Measurements from ENCODE around the gene MBLAC1. TPM values are rescaled to one million over a fixed set of nuclear protein-coding genes. Genes with fewer than 3 reads are reported as not detected.
"Not testable (repeated sequence)": the region's sequence is repeated elsewhere in the genome, so short reads cannot be mapped to it uniquely, and the experiment has no call there.

Gene MBLAC1
- total and polyA plus RNA-seq, 2 of the 4 experiments (the other 2 are of a cell fraction): 0.72 to 1.4 TPM

DNA sequence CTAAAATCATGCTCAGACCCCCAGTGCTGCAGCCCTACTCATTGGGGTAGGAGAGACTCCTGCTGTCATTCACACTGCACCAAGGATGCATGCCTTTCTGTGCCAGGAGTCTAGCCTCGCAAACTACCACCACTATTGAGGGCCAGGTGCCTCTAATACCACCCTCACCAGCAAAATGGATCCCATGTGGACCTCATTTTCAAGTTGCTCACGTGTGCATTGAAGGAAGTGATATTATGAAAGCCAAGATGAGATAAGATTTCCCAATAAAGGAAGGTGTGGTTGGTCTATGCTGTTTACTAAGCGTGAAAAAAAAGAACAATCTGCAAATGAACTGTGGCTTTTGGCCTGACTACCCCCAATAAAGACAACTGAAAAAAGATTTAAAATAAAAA is 14.8 kb downstream of the MBLAC1 start (continued):
- TF ChIP-seq MXI1 (IDR thresholded peaks at IDR 0.05; ENCODE audit: borderline replicate concordance, low read depth, low read length) (no peak), POLR2A (IDR thresholded peaks at IDR 0.05; ENCODE audit: low read depth, low read length) (no peak), RFX5 (IDR thresholded peaks at IDR 0.05; ENCODE audit: low read depth, low read length) (no peak), MAZ (IDR thresholded peaks at IDR 0.05; ENCODE audit: borderline replicate concordance, low read depth, low read length) (no peak), MAFK (IDR thresholded peaks at IDR 0.05; ENCODE audit: low read depth, low read length) (no peak)

- Histone ChIP-seq H2AFZ (replicated peaks; ENCODE audit: low read length, poor library complexity) (no peak overlapping the region), H3K9me1 (ENCODE audit: insufficient read depth, low read length) (no peaks in the 10 kb centered on the region), H3K18ac (ENCODE audit: low read depth, low read length) (no peak overlapping the region), H3K79me1 (ENCODE audit: low read depth in 1 of 2, low read length in 2 of 2) (no peaks in the 10 kb centered on the region), H3K4me2 (ENCODE audit: low read depth, low read length) (no peak overlapping the region), H4K91ac (ENCODE audit: insufficient read depth, low read depth, low read length) (no peak overlapping the region), H3K9ac (ENCODE audit: low read depth, low read length) (no peak overlapping the region), H3K4me1 (ENCODE audit: control insufficient read depth, insufficient read depth, low read length) (no peaks in the 10 kb centered on the region), H3K4ac (ENCODE audit: low read depth, low read length) (no peak overlapping the region), H3K23ac (ENCODE audit: low read depth, low read length) (no peak overlapping the region), H3K27ac (ENCODE audit: insufficient read depth, low read length) (no peak overlapping the region), H3K9me3 (ENCODE audit: control insufficient read depth, insufficient read depth, low read length) (no peaks in the 10 kb centered on the region), H2AK5ac (ENCODE audit: low read depth, low read length) (no peak overlapping the region), H3K56ac (ENCODE audit: extremely low read depth, insufficient read depth, low read length) (no peak overlapping the region), H2AK9ac (replicated peaks; ENCODE audit: low read depth, low read length, poor library complexity) (no peak overlapping the region), H3K27me3 (ENCODE audit: control insufficient read depth, insufficient read depth, low read length) (no peaks in the 10 kb centered on the region), H2BK120ac (ENCODE audit: low read depth, low read length) (no peak overlapping the region), H3K14ac (replicated peaks; ENCODE audit: low read depth, low read length) (no peak overlapping the region), H2BK5ac (ENCODE audit: low read depth, low read length, poor library complexity, severe bottlenecking) (no peak overlapping the region), H3K36me3 (ENCODE audit: control insufficient read depth, insufficient read depth, low read length) (no peaks in the 10 kb centered on the region), H4K8ac (ENCODE audit: low read depth in 2 of 2, low read length in 2 of 2) (no peak overlapping the region), H4K5ac (ENCODE audit: low read depth, low read length) (no peak overlapping the region), H2BK20ac (ENCODE audit: low read depth, low read length) (no peak overlapping the region), H4K20me1 (ENCODE audit: insufficient read depth, low read length) (no peaks in the 10 kb centered on the region), H3K4me3 (ENCODE audit: insufficient read depth, low read depth, low read length) (no peak overlapping the region), H2BK15ac (ENCODE audit: low read depth, low read length) (no peak overlapping the region)
- DNase-seq (no peak), ATAC-seq (ENCODE audit: low read depth) (no peak)
- dilution Hi-C loops (cut with HindIII; ENCODE audit: low sequenced_read_pairs, unreplicated experiment) (no loop called here), in situ Hi-C loops (cut with MboI; ENCODE audit: low sequenced_read_pairs) (no loop called here), intact Hi-C loops (cut with micrococcal nuclease) (no loop called here)
- BruUV-seq (replicated peaks): no TSS peak
- 83% methylated on average over 1 of the region's 3 CpGs; no CpG with 5 or more reads in 1 of the 2 experiments for WGBS, 2 experiments (ENCODE audit: extremely low coverage in 2 of 2, insufficient read length in 1 of 2)
- no peak for TF ChIP-seq MAFK (IDR thresholded peaks at IDR 0.05; ENCODE audit: low read depth, low read length)
- 0 out of 2 replicates have a peak, but pooled peaks have one; percentile 13 for TF ChIP-seq CEBPB (IDR thresholded peaks at IDR 0.05; ENCODE audit: low read depth, low read length)
- no peak for TF ChIP-seq RCOR1 (IDR thresholded peaks at IDR 0.05; ENCODE audit: insufficient replicate concordance, low read length)
- ChIA-PET POLR2A (ENCODE audit: unreplicated experiment) (no interaction called here), CTCF (interaction anchor here (0.6 to 0.9 kb wide), 2 partner anchors 11 to 821 kb away, joined by 3 read pairs; no protein-coding TSS in a partner anchor)
Observed at GRCh38 chr7:100142461-100142860, 15.7 kb downstream of the MBLAC1 start.

- H3K9ac ChIP-seq (ENCODE audit: low read depth, low read length); H3K23ac ChIP-seq (ENCODE audit: low read depth, low read length); H3K27me3 ChIP-seq (ENCODE audit: control insufficient read depth, insufficient read depth, low read length); intact Hi-C loops (cut with micrococcal nuclease); dilution Hi-C loops (cut with HindIII; ENCODE audit: low sequenced_read_pairs, unreplicated experiment); H3K4me3 ChIP-seq (ENCODE audit: insufficient read depth, low read depth, low read length); H2AK5ac ChIP-seq (ENCODE audit: low read depth, low read length); H4K20me1 ChIP-seq (ENCODE audit: insufficient read depth, low read length); H2BK15ac ChIP-seq (ENCODE audit: low read depth, low read length); ATAC-seq (ENCODE audit: low read depth); H2BK20ac ChIP-seq (ENCODE audit: low read depth, low read length); H2BK5ac ChIP-seq (ENCODE audit: low read depth, low read length, poor library complexity, severe bottlenecking); H3K36me3 ChIP-seq (ENCODE audit: control insufficient read depth, insufficient read depth, low read length); POLR2A ChIA-PET (ENCODE audit: unreplicated experiment); H3K9me1 ChIP-seq (ENCODE audit: insufficient read depth, low read length); H4K5ac ChIP-seq (ENCODE audit: low read depth, low read length); H4K8ac ChIP-seq (ENCODE audit: low read depth in 2 of 2, low read length in 2 of 2); BruUV-seq (replicated peaks); H3K4ac ChIP-seq (ENCODE audit: low read depth, low read length); H3K27ac ChIP-seq (ENCODE audit: insufficient read depth, low read length); DNase-seq; H2BK120ac ChIP-seq (ENCODE audit: low read depth, low read length); H3K9me3 ChIP-seq (ENCODE audit: control insufficient read depth, insufficient read depth, low read length); H3K56ac ChIP-seq (ENCODE audit: extremely low read depth, insufficient read depth, low read length); H2AK9ac ChIP-seq (replicated peaks; ENCODE audit: low read depth, low read length, poor library complexity); H3K4me2 ChIP-seq (ENCODE audit: low read depth, low read length); H2AFZ ChIP-seq (replicated peaks; ENCODE audit: low read length, poor library complexity); H4K91ac ChIP-seq (ENCODE audit: insufficient read depth, low read depth, low read length); in situ Hi-C loops (cut with MboI; ENCODE audit: low sequenced_read_pairs); H3K14ac ChIP-seq (replicated peaks; ENCODE audit: low read depth, low read length); H3K18ac ChIP-seq (ENCODE audit: low read depth, low read length); H3K4me1 ChIP-seq (ENCODE audit: control insufficient read depth, insufficient read depth, low read length): not testable (repeated sequence)
- peaks cover 13 to 22% of the 10 kb centered on the region in 2 experiments; a peak in 3 of 4 replicates for H3K79me1 ChIP-seq (ENCODE audit: low read depth in 1 of 2, low read length in 2 of 2)
- CTCF ChIA-PET: interaction anchor here (0.8 kb wide), 1 partner anchor 15 kb away, joined by 6 read pairs; no protein-coding TSS in a partner anchor
- no CpG with 5 or more reads among the region's 4 CpGs for WGBS, 2 experiments (ENCODE audit: extremely low coverage in 2 of 2, insufficient read length in 1 of 2)
Observed at GRCh38 chr7:100146350-100146749, 19.6 kb downstream of the MBLAC1 start.
